GM18526 (cell line): ENCODE results near the gene HPSE.

Source experiments
- POLR2A ChIP-seq: IDR thresholded peaks from 3 replicates; pipeline ENCODE4 v1.6.1; 2011; ENCODE audit not compliant: insufficient read length; ENCODE audit errors: extremely low read depth

HPSE gene

DNA sequence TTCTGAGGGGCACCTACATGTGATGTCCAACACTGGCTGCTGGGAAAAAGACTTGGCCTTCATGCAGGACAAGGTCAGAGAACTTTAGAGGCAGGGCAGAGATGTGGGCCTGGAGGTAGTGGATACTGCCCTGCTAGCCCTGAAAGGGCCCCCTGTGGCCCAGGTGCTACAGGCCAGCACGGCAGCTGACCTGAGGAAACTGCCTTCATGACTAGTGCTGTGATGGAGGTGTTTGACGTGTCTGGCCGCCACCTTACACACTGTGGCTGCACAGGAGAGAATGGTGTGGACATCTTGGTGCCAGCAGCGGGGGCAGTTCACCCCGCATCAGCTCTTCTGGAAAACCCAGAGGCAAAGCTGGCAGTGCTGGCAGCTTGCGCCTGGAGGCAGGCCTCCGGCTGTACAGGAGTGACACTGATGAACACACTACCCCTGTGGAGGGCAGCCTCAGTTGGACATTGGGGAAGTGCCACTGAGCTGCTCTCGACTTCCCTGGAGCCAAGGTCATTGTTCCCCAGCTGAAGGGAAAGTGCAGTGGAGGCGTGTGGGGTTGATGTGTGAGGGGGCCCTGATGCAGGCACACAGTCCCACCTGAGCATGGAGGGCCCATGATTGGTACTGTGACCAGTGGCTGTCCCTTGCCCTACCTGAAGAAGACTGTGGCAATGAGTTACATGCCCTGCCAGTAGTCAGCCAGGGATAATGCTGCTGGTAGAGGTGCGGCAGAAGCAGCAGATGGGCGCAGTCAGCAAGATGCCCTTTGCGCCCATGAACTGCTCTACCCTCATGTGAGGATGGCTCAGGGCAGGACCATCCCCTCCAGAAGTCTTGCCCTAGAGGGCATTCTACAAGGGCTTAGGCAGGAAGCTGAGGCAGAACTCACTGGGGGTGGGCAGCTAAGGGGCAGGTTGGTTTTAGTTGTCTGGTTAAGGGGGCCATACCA is 87.0 kb downstream of the HPSE start:
- TF ChIP-seq POLR2A, result no peak
